Stomach smooth muscle (tissue), 2 donors: ENCODE results near the gene BRI3BP.
A peak's percentile ranks its signal among the peaks of the same experiment; 100 is the strongest.
"Not testable (repeated sequence)": the region's sequence is repeated elsewhere in the genome, so short reads cannot be mapped to it uniquely, and the experiment has no call there.

Source experiments
- H3K27ac ChIP-seq: one replicate; pipeline ENCODE4 v1.7.0; 2013; ENCODE audit warnings: mild to moderate bottlenecking, low read length, inconsistent platforms
- H3K27me3 ChIP-seq, 2 donors: one replicate each; pipeline ENCODE4 v1.7.0; 2013; ENCODE audit warnings: low read length in 2 of 2; ENCODE audit not compliant: insufficient read depth in 2 of 2, control insufficient read depth in 1 of 2
- H3K36me3 ChIP-seq, 2 donors: one replicate each; pipeline ENCODE4 v1.7.0; 2013; ENCODE audit warnings: low read length in 2 of 2; ENCODE audit not compliant: control insufficient read depth in 2 of 2, insufficient read depth in 2 of 2
- H3K4me1 ChIP-seq: one replicate; pipeline ENCODE4 v1.7.0; 2013; ENCODE audit warnings: low read length; ENCODE audit not compliant: control insufficient read depth, insufficient read depth
- H3K4me3 ChIP-seq, 2 donors: one replicate each; pipeline ENCODE4 v1.7.0; 2013; ENCODE audit warnings: low read length in 2 of 2
- H3K9ac ChIP-seq, 2 donors: one replicate each; pipeline ENCODE4 v1.7.0; 2013; ENCODE audit warnings: low read length in 2 of 2, mild to moderate bottlenecking in 1 of 2
- H3K9me3 ChIP-seq, 2 donors: one replicate each; pipeline ENCODE4 v1.7.0; 2013; ENCODE audit warnings: low read length in 2 of 2; ENCODE audit not compliant: control insufficient read depth in 2 of 2
- donor health status: healthy.
- donor health status: Pancreatic carcinoma.

BRI3BP gene

GRCh38 chr12:124972211-124972610 lies 21.2 kb upstream of the BRI3BP start:
- Histone ChIP-seq H3K36me3 (peaks cover 12 to 39% of the 10 kb centered on the region in 2 donors), H3K4me1 (no peaks in the 10 kb centered on the region), H3K27me3 (no peaks in the 10 kb centered on the region)

GRCh38 chr12:124975276-124975675 lies 18.2 kb upstream of the BRI3BP start:
- Histone ChIP-seq H3K36me3 (peaks cover 26 to 46% of the 10 kb centered on the region in 2 donors), H3K27me3 (no peaks in the 10 kb centered on the region), H3K27ac (no peak overlapping the region), H3K9ac (no peak overlapping the region), H3K4me3 (no peak overlapping the region), H3K9me3 (no peaks in the 10 kb centered on the region), H3K4me1 (no peaks in the 10 kb centered on the region)

More at GRCh38 chr12:124972211-124972610, 21.2 kb upstream of the BRI3BP start:
- Histone ChIP-seq H3K4me3 (no peak overlapping the region), H3K9me3 (no peaks in the 10 kb centered on the region), H3K9ac (no peak overlapping the region), H3K27ac (no peak overlapping the region)

- H3K4me1 ChIP-seq, result no peaks in the 10 kb centered on the region
- H3K9me3 ChIP-seq, result no peaks in the 10 kb centered on the region
- H3K27me3 ChIP-seq, result no peaks in the 10 kb centered on the region
- no peak overlapping the region for H3K9ac ChIP-seq
- no peak overlapping the region for H3K4me3 ChIP-seq
- no peak overlapping the region for H3K27ac ChIP-seq
- peaks cover 28 to 47% of the 10 kb centered on the region in 2 donors for H3K36me3 ChIP-seq
Measured at GRCh38 chr12:124976999-124977398, 16.4 kb upstream of the BRI3BP start.

GRCh38 chr12:124979568-124979967 lies 13.9 kb upstream of the BRI3BP start:
- no peak overlapping the region for H3K9ac ChIP-seq
- H3K4me1 ChIP-seq, result no peaks in the 10 kb centered on the region
- no peaks in the 10 kb centered on the region for H3K27me3 ChIP-seq
- H3K9me3 ChIP-seq, result no peaks in the 10 kb centered on the region
- H3K36me3 ChIP-seq, result peaks cover 34 to 48% of the 10 kb centered on the region in 2 donors
- H3K27ac ChIP-seq, result no peak overlapping the region
- H3K4me3 ChIP-seq, result no peak overlapping the region

GRCh38 chr12:124980098-124980892 lies 13.2 kb upstream of the BRI3BP start:
- Histone ChIP-seq H3K4me1 (no peaks in the 10 kb centered on the region), H3K9ac (no peak overlapping the region), H3K36me3 (peaks cover 38 to 47% of the 10 kb centered on the region in 2 donors), H3K27me3 (no peaks in the 10 kb centered on the region), H3K27ac (no peak overlapping the region), H3K9me3 (no peaks in the 10 kb centered on the region), H3K4me3 (no peak overlapping the region)

- not testable (repeated sequence) for H3K27ac ChIP-seq, H3K36me3 ChIP-seq, H3K9ac ChIP-seq, H3K27me3 ChIP-seq, H3K9me3 ChIP-seq, H3K4me1 ChIP-seq, H3K4me3 ChIP-seq
Measured at GRCh38 chr12:124986876-124987275, 6.6 kb upstream of the BRI3BP start.

GRCh38 chr12:124992874-124993625 lies 395 bp upstream of the BRI3BP start:
- H3K27ac ChIP-seq, result no peak overlapping the region
- peaks cover 0 to 4% of the 10 kb centered on the region in 2 donors for H3K27me3 ChIP-seq
- peak overlapping the region; percentile 64 to 73 for H3K4me3 ChIP-seq
- H3K9me3 ChIP-seq, result no peaks in the 10 kb centered on the region
- H3K4me1 ChIP-seq, result peaks cover 20% of the 10 kb centered on the region
- H3K36me3 ChIP-seq, result no peaks in the 10 kb centered on the region
- H3K9ac ChIP-seq, result peak overlapping the region; percentile 44 to 58

GRCh38 chr12:124994437-124994975 lies 1.1 kb downstream of the BRI3BP start:
- H3K27ac ChIP-seq, result no peak overlapping the region
- H3K27me3 ChIP-seq, result peaks cover 0 to 4% of the 10 kb centered on the region in 2 donors
- no peaks in the 10 kb centered on the region for H3K9me3 ChIP-seq
- peak overlapping the region; percentile 36 to 53 for H3K9ac ChIP-seq
- peak overlapping the region; percentile 73 to 77 for H3K4me3 ChIP-seq
- no peaks in the 10 kb centered on the region for H3K36me3 ChIP-seq
- H3K4me1 ChIP-seq, result peaks cover 16% of the 10 kb centered on the region

- H3K27me3 ChIP-seq, result peaks cover 0 to 4% of the 10 kb centered on the region in 2 donors
- H3K9me3 ChIP-seq, result no peaks in the 10 kb centered on the region
- no peak overlapping the region for H3K4me3 ChIP-seq
- no peaks in the 10 kb centered on the region for H3K36me3 ChIP-seq
- peaks cover 16% of the 10 kb centered on the region for H3K4me1 ChIP-seq
- no peak overlapping the region for H3K9ac ChIP-seq
- H3K27ac ChIP-seq, result no peak overlapping the region
Measured at GRCh38 chr12:124995200-124995961, 1.9 kb downstream of the BRI3BP start.

GRCh38 chr12:124998705-124999104 lies 5.3 kb downstream of the BRI3BP start:
- no peaks in the 10 kb centered on the region for H3K9me3 ChIP-seq
- no peak overlapping the region for H3K9ac ChIP-seq
- no peak overlapping the region for H3K27ac ChIP-seq
- no peaks in the 10 kb centered on the region for H3K36me3 ChIP-seq
- no peak overlapping the region for H3K4me3 ChIP-seq
- H3K4me1 ChIP-seq, result peaks cover 10% of the 10 kb centered on the region
- peaks cover 0 to 4% of the 10 kb centered on the region in 2 donors for H3K27me3 ChIP-seq
